Body of pancreas (tissue), 4 donors: Measurements from ENCODE around the gene CAMK4.

Source experiments
- POLR2A ChIP-seq, 3 donors: fragments of 450-650 bp; IDR thresholded peaks; one replicate each; pipeline ENCODE4 v1.6.1; 2016; ENCODE audit warnings: antibody characterized with exemption in 3 of 3, mild to moderate bottlenecking in 2 of 3
- TF ChIP-seq, protein P1 (sequence below), 7 experiments: fragments of 450-650 bp in 4 of 7; fragments of 200-600 bp in 3 of 7; sonication (generic) in 3 of 7; IDR thresholded peaks; one replicate each; pipeline ENCODE4 v1.5.1; 2016 to 2019; ENCODE audit warnings: antibody characterized with exemption in 7 of 7

DNA sequence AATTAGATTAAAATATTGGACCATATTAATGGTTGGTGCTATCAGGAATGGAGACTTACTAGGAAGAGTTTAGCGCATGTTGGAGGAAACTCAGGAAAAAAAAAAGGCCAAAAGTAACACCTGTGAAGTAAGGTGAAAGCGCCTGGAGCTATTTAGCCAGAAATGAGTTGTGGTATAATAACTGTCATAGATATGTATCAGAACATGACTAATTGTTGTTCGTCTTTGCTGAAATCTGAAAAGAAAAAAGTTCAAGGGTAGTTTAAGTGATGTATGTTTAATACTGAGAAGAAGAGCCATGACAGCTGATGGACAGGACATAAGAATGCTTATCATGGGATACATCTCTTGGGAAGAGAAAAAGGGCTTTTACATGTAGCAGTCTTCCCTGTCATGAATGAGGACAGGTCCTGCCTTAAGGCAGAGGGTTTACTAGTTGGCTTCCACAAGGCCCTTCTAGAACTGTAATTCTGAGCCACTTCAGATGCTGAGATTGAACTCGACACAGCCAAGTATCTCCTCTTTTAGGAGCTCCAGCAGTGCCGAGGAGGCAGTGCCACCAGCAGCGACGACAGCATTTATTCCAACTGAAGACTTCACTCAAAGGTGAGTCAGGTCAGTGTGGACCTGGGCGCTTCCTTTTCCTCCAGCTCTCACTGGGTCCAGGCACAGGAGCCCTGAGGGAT is 940 bp upstream of the CAMK4 start:
- TF ChIP-seq, protein P1, sequence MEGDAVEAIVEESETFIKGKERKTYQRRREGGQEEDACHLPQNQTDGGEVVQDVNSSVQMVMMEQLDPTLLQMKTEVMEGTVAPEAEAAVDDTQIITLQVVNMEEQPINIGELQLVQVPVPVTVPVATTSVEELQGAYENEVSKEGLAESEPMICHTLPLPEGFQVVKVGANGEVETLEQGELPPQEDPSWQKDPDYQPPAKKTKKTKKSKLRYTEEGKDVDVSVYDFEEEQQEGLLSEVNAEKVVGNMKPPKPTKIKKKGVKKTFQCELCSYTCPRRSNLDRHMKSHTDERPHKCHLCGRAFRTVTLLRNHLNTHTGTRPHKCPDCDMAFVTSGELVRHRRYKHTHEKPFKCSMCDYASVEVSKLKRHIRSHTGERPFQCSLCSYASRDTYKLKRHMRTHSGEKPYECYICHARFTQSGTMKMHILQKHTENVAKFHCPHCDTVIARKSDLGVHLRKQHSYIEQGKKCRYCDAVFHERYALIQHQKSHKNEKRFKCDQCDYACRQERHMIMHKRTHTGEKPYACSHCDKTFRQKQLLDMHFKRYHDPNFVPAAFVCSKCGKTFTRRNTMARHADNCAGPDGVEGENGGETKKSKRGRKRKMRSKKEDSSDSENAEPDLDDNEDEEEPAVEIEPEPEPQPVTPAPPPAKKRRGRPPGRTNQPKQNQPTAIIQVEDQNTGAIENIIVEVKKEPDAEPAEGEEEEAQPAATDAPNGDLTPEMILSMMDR (IDR thresholded peaks at IDR 0.05), result no peak
- TF ChIP-seq POLR2A (IDR thresholded peaks at IDR 0.05), result no peak
